Spleen (tissue), 7 donors: ENCODE results near the gene PIP5K1B.

ENCODE experiments used
- POLR2A ChIP-seq, 3 donors: fragments of 450-650 bp; IDR thresholded peaks; one replicate each; pipeline ENCODE4 v1.5.1; 2017; ENCODE audit warnings: antibody characterized with exemption in 3 of 3, mild to moderate bottlenecking in 1 of 3
- POLR2AphosphoS5 ChIP-seq, 3 donors: sonication (generic); formaldehyde crosslinking; IDR thresholded peaks; one replicate each; pipeline ENCODE4 v1.5.1; 2017; ENCODE audit warnings: antibody characterized with exemption in 3 of 3
- TF ChIP-seq, protein P1 (sequence below), 11 experiments: fragments of 200-600 bp in 7 of 11; fragments of 450-650 bp in 4 of 11; sonication (generic) in 4 of 11; IDR thresholded peaks in 8 of 11; conservative IDR thresholded peaks in 3 of 11; 1 replicate in 7 of 11; 2 replicates in 4 of 11; pipeline versions ENCODE4 v1.4.0 to v1.8.0; 2016 to 2021; ENCODE audit warnings: antibody characterized with exemption in 11 of 11, inconsistent platforms in 4 of 11, mild to moderate bottlenecking in 1 of 11
- donor health status: DM: no; HTN: no; CAD: no; lungs with moderate emphysema.
- donor health status: DM: no; HTN: no; CAD: no.
- donor health status: DM: no; HTN: no; CAD: no.

DNA sequence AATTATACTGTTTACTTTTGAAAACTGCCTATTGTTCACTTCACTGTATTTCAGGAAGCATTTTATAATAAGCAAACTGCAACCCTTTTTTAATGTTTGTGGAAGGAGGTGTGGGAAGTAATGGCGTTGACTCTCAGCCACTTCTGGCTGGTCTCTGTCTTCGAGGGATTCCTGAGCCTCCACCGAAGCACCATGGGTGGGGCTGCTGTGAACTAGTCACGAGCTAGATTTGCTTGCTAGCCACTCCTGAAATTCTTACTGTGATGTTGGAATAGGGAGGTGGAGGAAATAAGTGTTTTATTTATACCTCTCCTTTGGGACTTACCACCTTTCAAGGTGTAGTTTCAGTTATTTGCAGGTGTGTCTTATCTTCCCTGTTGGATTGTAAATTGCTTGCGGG is 26.8 kb downstream of the PIP5K1B start:
- TF ChIP-seq, protein P1, sequence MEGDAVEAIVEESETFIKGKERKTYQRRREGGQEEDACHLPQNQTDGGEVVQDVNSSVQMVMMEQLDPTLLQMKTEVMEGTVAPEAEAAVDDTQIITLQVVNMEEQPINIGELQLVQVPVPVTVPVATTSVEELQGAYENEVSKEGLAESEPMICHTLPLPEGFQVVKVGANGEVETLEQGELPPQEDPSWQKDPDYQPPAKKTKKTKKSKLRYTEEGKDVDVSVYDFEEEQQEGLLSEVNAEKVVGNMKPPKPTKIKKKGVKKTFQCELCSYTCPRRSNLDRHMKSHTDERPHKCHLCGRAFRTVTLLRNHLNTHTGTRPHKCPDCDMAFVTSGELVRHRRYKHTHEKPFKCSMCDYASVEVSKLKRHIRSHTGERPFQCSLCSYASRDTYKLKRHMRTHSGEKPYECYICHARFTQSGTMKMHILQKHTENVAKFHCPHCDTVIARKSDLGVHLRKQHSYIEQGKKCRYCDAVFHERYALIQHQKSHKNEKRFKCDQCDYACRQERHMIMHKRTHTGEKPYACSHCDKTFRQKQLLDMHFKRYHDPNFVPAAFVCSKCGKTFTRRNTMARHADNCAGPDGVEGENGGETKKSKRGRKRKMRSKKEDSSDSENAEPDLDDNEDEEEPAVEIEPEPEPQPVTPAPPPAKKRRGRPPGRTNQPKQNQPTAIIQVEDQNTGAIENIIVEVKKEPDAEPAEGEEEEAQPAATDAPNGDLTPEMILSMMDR (IDR thresholded peaks at IDR 0.05 in 8 of 11, conservative IDR thresholded peaks at IDR 0.05 in 3 of 11): no peak
- TF ChIP-seq POLR2AphosphoS5 (IDR thresholded peaks at IDR 0.05) (no peak), POLR2A (IDR thresholded peaks at IDR 0.05) (no peak)
